Inferior parietal cortex (tissue), 1 donor: ENCODE measurements around the gene RBM6.
"Not testable (repeated sequence)": the region's sequence is repeated elsewhere in the genome, so short reads cannot be mapped to it uniquely, and the experiment has no call there.

Experiments used
- DNase-seq: peaks from one replicate; pipeline ENCODE4 v3.0.0-alpha.2; 2016; ENCODE audit errors: extremely low spot score

RBM6 gene

GRCh38 chr3:49914906-49915305, 25.0 kb upstream of the RBM6 start:
- DNase-seq: no peak

GRCh38 chr3:49916686-49917085, 23.3 kb upstream of the RBM6 start:
- no peak for DNase-seq

GRCh38 chr3:49917806-49918590, 22.0 kb upstream of the RBM6 start:
- DNase-seq: not testable (repeated sequence)

GRCh38 chr3:49924683-49925082, 15.3 kb upstream of the RBM6 start:
- no peak for DNase-seq

GRCh38 chr3:49925485-49925884, 14.5 kb upstream of the RBM6 start:
- DNase-seq: no peak

- no peak for DNase-seq
Measured at GRCh38 chr3:49926117-49926728, 13.7 kb upstream of the RBM6 start.

GRCh38 chr3:49927798-49928197, 12.2 kb upstream of the RBM6 start:
- no peak for DNase-seq

- no peak for DNase-seq
Measured at GRCh38 chr3:49928481-49929017, 11.4 kb upstream of the RBM6 start.

- peak; percentile 93 for DNase-seq
Measured at GRCh38 chr3:49929291-49930167, 10.4 kb upstream of the RBM6 start, which contains the start of gene MON1A. Gene MON1A, minus strand, starts transcription at chr3:49929811. Its CDS starts 16,465 bp downstream, at chr3:49913346.

- DNase-seq: no peak
Measured at GRCh38 chr3:49930168-49930690, 9.7 kb upstream of the RBM6 start.

- DNase-seq: no peak
Measured at GRCh38 chr3:49930922-49931321, 9.0 kb upstream of the RBM6 start.

- DNase-seq: not testable (repeated sequence)
Measured at GRCh38 chr3:49932281-49932680, 7.7 kb upstream of the RBM6 start.

- no peak for DNase-seq
Measured at GRCh38 chr3:49937090-49937489, 2.9 kb upstream of the RBM6 start.

- no peak for DNase-seq
Measured at GRCh38 chr3:49940667-49941249, 808 bp downstream of the RBM6 start.

GRCh38 chr3:49942651-49943050, 2.7 kb downstream of the RBM6 start:
- no peak for DNase-seq

GRCh38 chr3:49952924-49953323, 13.0 kb downstream of the RBM6 start:
- no peak for DNase-seq

- DNase-seq: no peak
Measured at GRCh38 chr3:49955636-49956035, 15.7 kb downstream of the RBM6 start.

GRCh38 chr3:49966233-49966942, 26.4 kb downstream of the RBM6 start:
- DNase-seq: no peak

GRCh38 chr3:49967291-49967690, 27.3 kb downstream of the RBM6 start:
- no peak for DNase-seq

- DNase-seq: no peak
Measured at GRCh38 chr3:49968346-49968745, 28.4 kb downstream of the RBM6 start.

GRCh38 chr3:49972656-49973055, 32.7 kb downstream of the RBM6 start:
- DNase-seq: no peak
